Measurements from ENCODE around the gene KREMEN1. TPM values are rescaled to one million over a fixed set of nuclear protein-coding genes. Genes with fewer than 3 reads are reported as not detected.
A peak's percentile ranks its signal among the peaks of the same experiment; 100 is the strongest.
"Not testable (repeated sequence)": the region's sequence is repeated elsewhere in the genome, so short reads cannot be mapped to it uniquely, and the experiment has no call there.

The KREMEN1 gene
- polyA plus RNA-seq (2013, experiment 1 of 2; ENCODE audit: insufficient read length): 11.7 TPM
- 10.3 TPM for polyA plus RNA-seq (2013, experiment 2 of 2; ENCODE audit: insufficient read length)

- no peak for DNase-seq
Measured at GRCh38 chr22:29072979-29073617, at the start of gene KREMEN1. TSS of gene KREMEN1 (plus strand) at chr22:29073035. CDS start at chr22:29073131, 96 bp downstream.

GRCh38 chr22:29023172-29023796 lies 49.6 kb upstream of the KREMEN1 start:
- DNase-seq: no peak

- no peak for DNase-seq
Measured at GRCh38 chr22:29026579-29026978, 46.3 kb upstream of the KREMEN1 start.

GRCh38 chr22:29028468-29028867 lies 44.4 kb upstream of the KREMEN1 start:
- no peak for DNase-seq

GRCh38 chr22:29029202-29030000 lies 43.4 kb upstream of the KREMEN1 start:
- DNase-seq: no peak

- DNase-seq: peak; percentile 52
Measured at GRCh38 chr22:29030016-29030617, 42.7 kb upstream of the KREMEN1 start.

GRCh38 chr22:29030618-29031226 lies 42.1 kb upstream of the KREMEN1 start:
- DNase-seq: peak; percentile 81

GRCh38 chr22:29031227-29032011 lies 41.4 kb upstream of the KREMEN1 start:
- DNase-seq: peak; percentile 95

- no peak for DNase-seq
Measured at GRCh38 chr22:29032014-29032475, 40.8 kb upstream of the KREMEN1 start.

GRCh38 chr22:29032584-29032983 lies 40.3 kb upstream of the KREMEN1 start:
- DNase-seq: no peak

GRCh38 chr22:29037340-29037932 lies 35.4 kb upstream of the KREMEN1 start:
- DNase-seq: no peak

- no peak for DNase-seq
Measured at GRCh38 chr22:29039148-29039547, 33.7 kb upstream of the KREMEN1 start.

GRCh38 chr22:29039684-29040083 lies 33.2 kb upstream of the KREMEN1 start:
- DNase-seq: not testable (repeated sequence)

- peak; percentile 86 for DNase-seq
Measured at GRCh38 chr22:29040385-29041275, 32.2 kb upstream of the KREMEN1 start.

- DNase-seq: peak; percentile 74
Measured at GRCh38 chr22:29041408-29041807, 31.4 kb upstream of the KREMEN1 start.

- peak; percentile 70 for DNase-seq
Measured at GRCh38 chr22:29043906-29044575, 28.8 kb upstream of the KREMEN1 start.

GRCh38 chr22:29044657-29045176 lies 28.1 kb upstream of the KREMEN1 start:
- DNase-seq: peak; percentile 72

- DNase-seq: no peak
Measured at GRCh38 chr22:29048822-29049654, 23.8 kb upstream of the KREMEN1 start.

All from fibroblast of skin of abdomen (primary cell).